Activated CD8-positive, alpha-beta T cell treated with anti-CD3 and anti-CD28 coated beads for 36 hours (primary cell): ENCODE data around the gene ADRA2C. TPM values are rescaled to one million over a fixed set of nuclear protein-coding genes. Genes with fewer than 3 reads are reported as not detected.

Experiments used
- ATAC-seq: fragments of 200-7000 bp; cut with Tn5 transposase; one replicate; pipeline ENCODE4 v1.10.0; 2021; ENCODE audit warnings: mild to moderate bottlenecking, moderate library complexity
- CTCF ChIA-PET: fragments of 350-600 bp; sonication (Branson Sonifier 250); formaldehyde crosslinking; loops from one replicate; lab custom pipeline; 2021; ENCODE audit warnings: antibody characterized with exemption; lab: Charles Lee
- POLR2A ChIA-PET: fragments of 350-600 bp; sonication (Branson Sonifier 250); formaldehyde crosslinking; loops from one replicate; lab custom pipeline; 2021; ENCODE audit warnings: antibody characterized with exemption; lab: Charles Lee
- DNase-seq: peaks from one replicate; pipeline ENCODE4 v3.0.0-alpha.2; 2020
- H3K27ac Mint-ChIP-seq: one replicate; pipeline ENCODE4 v1.8.0; 2021; ENCODE audit warnings: mild to moderate bottlenecking, mixed read lengths
- H3K27me3 Mint-ChIP-seq: one replicate; pipeline ENCODE4 v1.8.0; 2021; ENCODE audit warnings: mixed read lengths
- H3K36me3 Mint-ChIP-seq: one replicate; pipeline ENCODE4 v1.8.0; 2021; ENCODE audit warnings: low read depth, mixed read lengths
- H3K4me1 Mint-ChIP-seq: one replicate; pipeline ENCODE4 v1.8.0; 2021; ENCODE audit warnings: low read depth, mixed read lengths
- H3K4me3 Mint-ChIP-seq: one replicate; pipeline ENCODE4 v1.8.0; 2021; ENCODE audit warnings: mild to moderate bottlenecking, moderate library complexity, mixed read lengths
- H3K9me3 Mint-ChIP-seq: one replicate; pipeline ENCODE4 v1.8.0; 2021; ENCODE audit warnings: mixed read lengths
- intact Hi-C: fragments of 100-400 bp; cut with micrococcal nuclease; formaldehyde crosslinking; loops from one replicate; pipeline ENCODE4 v1.10.0; 2022
- total RNA-seq, 2 experiments: library from RNA; stranded (reverse); gene quantifications; one replicate each; pipeline ENCODE4 v1.2.3, GENCODE V29; 2021
- TF ChIP-seq, protein P1 (sequence below): fragments of 200-600 bp; IDR thresholded peaks from one replicate; pipeline ENCODE4 v1.8.0; 2022; ENCODE audit warnings: antibody characterized with exemption, mild to moderate bottlenecking

ADRA2C gene
- total RNA-seq, 2 experiments from 2014 or later, result 0.27 TPM; not detected in 1

DNA sequence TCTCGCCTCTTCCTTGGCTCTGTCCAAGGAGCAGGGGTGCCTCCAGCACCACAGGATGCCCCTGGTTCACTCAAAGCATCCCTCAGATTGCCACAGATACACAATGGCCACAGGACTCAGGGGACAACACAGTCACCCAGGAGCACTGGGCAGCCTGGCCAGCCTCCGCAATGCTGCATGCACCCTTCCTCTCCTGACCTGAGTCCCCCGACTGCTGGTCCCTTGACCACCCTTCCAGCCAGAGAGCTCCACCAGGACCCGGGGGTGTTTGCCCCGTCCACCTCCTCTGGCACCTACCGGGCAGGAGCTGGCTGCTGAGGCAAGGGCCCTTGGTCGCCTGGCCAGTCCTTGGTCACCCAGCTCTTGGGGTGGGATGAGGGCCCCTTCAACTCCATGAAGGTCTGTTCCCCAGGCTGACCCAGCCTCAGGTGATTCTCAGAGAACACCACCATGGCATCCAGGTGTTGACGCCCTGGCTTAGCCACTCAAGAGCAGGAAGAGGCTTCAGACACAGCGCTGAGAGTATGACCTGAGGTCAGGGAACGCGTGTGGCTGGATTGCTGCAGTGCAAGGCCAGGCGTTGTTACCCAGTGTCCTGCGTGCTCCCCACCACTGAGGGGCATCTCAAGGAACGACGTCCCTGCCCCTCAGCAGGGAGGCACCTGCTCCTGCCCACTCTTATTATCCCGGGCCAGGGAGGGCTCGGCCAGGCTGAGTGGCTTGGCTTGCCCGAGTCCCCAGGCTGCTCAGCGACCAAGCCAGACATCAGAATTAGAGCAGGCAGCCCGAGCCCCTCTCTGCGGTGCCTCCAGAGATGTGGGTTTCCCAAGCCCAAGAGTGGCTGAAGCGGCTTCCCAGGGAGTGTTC lies 10.2 kb downstream of the ADRA2C start:
- POLR2A ChIA-PET, result no interaction called here
- intact Hi-C loops, result no loop called here
- no peaks in the 10 kb centered on the region for H3K4me1 Mint-ChIP-seq
- CTCF ChIA-PET, result no interaction called here
- DNase-seq (no peak), ATAC-seq (no peak)
- H3K27me3 Mint-ChIP-seq, result peaks cover under 1% of the 10 kb centered on the region
- TF ChIP-seq, protein P1, sequence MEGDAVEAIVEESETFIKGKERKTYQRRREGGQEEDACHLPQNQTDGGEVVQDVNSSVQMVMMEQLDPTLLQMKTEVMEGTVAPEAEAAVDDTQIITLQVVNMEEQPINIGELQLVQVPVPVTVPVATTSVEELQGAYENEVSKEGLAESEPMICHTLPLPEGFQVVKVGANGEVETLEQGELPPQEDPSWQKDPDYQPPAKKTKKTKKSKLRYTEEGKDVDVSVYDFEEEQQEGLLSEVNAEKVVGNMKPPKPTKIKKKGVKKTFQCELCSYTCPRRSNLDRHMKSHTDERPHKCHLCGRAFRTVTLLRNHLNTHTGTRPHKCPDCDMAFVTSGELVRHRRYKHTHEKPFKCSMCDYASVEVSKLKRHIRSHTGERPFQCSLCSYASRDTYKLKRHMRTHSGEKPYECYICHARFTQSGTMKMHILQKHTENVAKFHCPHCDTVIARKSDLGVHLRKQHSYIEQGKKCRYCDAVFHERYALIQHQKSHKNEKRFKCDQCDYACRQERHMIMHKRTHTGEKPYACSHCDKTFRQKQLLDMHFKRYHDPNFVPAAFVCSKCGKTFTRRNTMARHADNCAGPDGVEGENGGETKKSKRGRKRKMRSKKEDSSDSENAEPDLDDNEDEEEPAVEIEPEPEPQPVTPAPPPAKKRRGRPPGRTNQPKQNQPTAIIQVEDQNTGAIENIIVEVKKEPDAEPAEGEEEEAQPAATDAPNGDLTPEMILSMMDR, result no peak
- H3K36me3 Mint-ChIP-seq, result no peaks in the 10 kb centered on the region
- H3K9me3 Mint-ChIP-seq, result no peaks in the 10 kb centered on the region
- no peak overlapping the region for H3K4me3 Mint-ChIP-seq
- no peak overlapping the region for H3K27ac Mint-ChIP-seq

DNA sequence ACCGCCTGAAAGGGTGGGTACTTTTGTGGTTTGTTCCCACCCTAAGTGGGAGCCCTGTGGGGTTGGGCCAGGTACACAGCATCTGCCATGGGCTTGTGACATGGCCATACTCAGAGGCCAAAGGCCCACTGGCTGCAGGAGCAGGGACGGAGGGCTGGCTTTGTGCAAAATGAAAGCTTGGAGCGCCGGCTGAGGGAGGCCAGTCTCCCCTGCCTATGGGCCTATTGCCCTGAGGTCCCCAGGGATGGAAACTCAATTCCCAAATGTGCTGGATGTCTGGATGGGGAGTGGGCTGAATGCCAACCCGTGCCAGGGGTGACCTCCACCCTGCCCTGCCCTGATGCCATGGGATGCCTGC lies 10.8 kb downstream of the ADRA2C start:
- no peak for DNase-seq
- ChIA-PET POLR2A (no interaction called here), CTCF (no interaction called here)
- TF ChIP-seq, protein P1, result no peak
- Mint-ChIP-seq H3K27me3 (no peaks in the 10 kb centered on the region), H3K27ac (no peak overlapping the region), H3K36me3 (no peaks in the 10 kb centered on the region), H3K4me3 (no peak overlapping the region), H3K4me1 (no peaks in the 10 kb centered on the region), H3K9me3 (no peaks in the 10 kb centered on the region)
- ATAC-seq, result no peak
- intact Hi-C loops, result no loop called here

DNA sequence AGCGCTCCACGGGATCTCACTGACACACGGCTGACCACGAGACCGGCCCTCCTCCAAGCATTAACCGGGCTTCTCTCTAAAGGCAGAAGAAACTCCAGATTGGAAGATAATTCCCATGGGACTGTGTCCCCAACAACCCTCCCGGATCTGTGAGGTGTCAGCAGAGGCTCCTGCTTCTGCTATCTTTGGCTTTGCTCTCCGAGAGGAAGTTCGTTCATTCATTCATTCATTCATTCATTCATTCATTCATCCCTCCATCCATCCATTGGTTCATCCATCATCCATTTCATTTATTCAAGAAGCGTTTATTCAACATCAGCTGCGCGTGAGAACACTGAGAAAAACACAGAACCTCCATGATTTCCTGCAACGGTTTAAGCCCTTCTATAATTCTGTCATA lies 11.5 kb downstream of the ADRA2C start:
- Mint-ChIP-seq H3K36me3 (no peaks in the 10 kb centered on the region), H3K9me3 (no peaks in the 10 kb centered on the region), H3K4me1 (no peaks in the 10 kb centered on the region), H3K27me3 (no peaks in the 10 kb centered on the region), H3K4me3 (no peak overlapping the region), H3K27ac (no peak overlapping the region)
- no peak for DNase-seq
- intact Hi-C loops, result no loop called here
- ATAC-seq, result no peak
- TF ChIP-seq, protein P1, result no peak
- CTCF ChIA-PET, result no interaction called here
- POLR2A ChIA-PET, result no interaction called here

DNA sequence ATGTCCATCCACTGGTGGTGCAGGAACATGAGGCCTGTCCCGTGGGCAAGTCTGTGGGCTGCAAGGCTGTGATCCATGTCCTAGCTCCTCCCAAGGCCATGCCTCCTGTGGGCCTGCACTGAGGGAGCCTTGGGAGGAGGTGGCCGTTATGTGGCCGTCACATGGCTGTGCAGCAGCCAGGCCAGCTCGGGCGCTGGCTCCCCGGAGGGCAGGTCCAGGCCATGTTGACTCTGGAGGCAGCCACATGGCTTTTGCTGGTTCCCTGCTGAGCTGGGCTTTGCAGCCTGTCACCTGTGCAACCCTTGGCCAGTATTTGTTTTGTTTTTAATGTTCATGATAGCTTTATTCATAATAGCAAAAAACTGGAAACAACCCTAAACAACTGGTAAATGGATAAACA lies 13.3 kb downstream of the ADRA2C start:
- Mint-ChIP-seq H3K36me3 (no peaks in the 10 kb centered on the region), H3K9me3 (no peaks in the 10 kb centered on the region), H3K27ac (no peak overlapping the region), H3K27me3 (no peaks in the 10 kb centered on the region), H3K4me3 (no peak overlapping the region), H3K4me1 (no peaks in the 10 kb centered on the region)
- intact Hi-C loops, result no loop called here
- ATAC-seq, result no peak
- ChIA-PET CTCF (interaction anchor here (1.0 kb wide), 1 partner anchor 14 kb away, joined by 3 read pairs; no protein-coding TSS in a partner anchor), POLR2A (no interaction called here)
- TF ChIP-seq, protein P1, result no peak
- DNase-seq, result no peak

DNA sequence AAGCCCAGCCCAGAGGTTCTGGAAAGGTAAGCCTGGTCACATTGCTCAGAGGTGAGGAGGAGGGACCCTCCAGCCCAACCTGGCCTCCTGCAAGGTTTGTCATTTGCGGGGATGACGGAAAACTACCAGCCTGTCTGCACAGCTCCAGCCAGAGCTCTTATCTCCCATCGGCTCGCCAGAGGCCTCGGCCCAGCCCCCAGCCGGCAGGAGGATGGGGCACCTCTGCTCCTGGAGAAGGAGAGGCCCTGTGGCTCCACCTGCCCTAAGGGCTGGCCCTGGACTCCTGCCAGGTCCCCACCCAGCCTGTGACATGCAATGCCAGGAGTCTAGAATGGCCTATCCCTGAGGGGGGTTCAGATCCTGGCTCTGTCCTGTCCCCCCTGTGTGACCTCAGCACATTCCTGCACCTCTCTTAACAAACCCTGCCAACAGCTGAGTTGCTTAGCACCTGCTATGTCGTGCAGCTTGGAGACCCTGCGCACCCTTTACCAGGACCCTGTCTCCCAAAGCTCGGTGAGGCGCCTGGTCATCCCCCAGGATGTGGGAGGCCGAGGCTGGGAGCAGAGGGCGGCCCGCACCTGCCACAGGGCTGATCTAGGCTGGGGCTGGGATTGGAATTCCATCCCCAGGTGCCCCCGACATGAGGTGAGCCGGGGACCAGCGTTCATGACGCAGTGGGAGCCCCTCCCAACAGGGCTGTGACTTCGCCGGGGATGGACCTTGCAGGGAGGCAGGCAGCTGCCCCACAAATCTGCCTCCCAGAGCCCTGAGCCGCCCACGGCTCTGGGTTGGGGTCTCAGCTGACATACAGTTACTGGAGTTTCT lies 14.4 kb downstream of the ADRA2C start:
- POLR2A ChIA-PET, result no interaction called here
- Mint-ChIP-seq H3K4me1 (no peaks in the 10 kb centered on the region), H3K27me3 (no peaks in the 10 kb centered on the region), H3K9me3 (no peaks in the 10 kb centered on the region), H3K4me3 (no peak overlapping the region), H3K36me3 (no peaks in the 10 kb centered on the region), H3K27ac (no peak overlapping the region)
- DNase-seq, result no peak
- TF ChIP-seq, protein P1, result no peak
- no peak for ATAC-seq
- CTCF ChIA-PET, result interaction anchor here (0.9 kb wide), 1 partner anchor 13 kb away, joined by 3 read pairs; no protein-coding TSS in a partner anchor
- intact Hi-C loops, result no loop called here
